Activated CD4-positive, CD25-positive, alpha-beta regulatory T cell treated with anti-CD3 and anti-CD28 coated beads, Interleukin-2, amount 50 U/mL, for 24 hours (primary cell): ENCODE results near the gene WDR37.
A peak's percentile ranks its signal among the peaks of the same experiment; 100 is the strongest.

ENCODE experiments used
- ATAC-seq, 2 donors: fragments of 150-1000 bp; cut with Tn5 transposase; one replicate each; pipeline ENCODE4 v1.10.0; 2021; ENCODE audit warnings: mild to moderate bottlenecking in 1 of 2, moderate library complexity in 1 of 2

The WDR37 gene

DNA sequence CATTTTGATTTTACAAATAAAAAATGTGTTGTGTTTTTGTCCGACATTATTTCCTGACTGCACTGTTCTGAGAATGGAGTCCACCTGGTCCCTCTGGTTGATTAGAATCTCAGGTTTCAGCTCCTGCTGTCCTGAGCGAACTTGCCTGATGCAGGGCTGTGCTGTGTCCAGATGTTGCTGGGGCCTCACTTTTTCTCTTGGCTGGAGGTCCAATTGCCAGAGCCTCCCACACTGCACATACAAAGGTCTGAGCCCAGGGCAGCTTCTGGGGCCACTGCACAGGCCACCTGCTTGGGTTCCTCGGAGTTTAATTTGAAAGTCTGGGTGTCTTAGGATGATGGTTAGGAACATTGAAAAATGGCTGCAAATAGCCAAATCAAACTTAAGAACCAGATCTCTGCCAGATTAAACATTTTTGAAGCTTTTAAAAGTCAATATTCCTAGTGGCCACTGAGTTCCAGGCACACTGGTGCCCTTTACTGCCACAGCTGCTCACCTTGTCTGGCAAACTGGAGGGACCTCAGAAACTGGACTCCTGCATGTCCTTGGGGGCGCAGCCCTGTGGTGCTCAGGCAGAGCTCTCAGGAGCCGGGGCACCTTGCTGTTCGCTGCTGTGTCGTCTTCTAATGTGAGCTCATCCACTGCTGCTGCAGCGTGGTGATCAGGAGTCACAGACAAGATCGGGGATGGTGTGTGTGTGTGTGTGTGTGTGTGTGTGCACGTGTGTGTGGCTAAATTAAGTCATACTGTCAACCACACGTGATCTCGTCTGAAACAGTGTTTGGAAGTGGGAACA is 75.0 kb downstream of the WDR37 start:
- ATAC-seq, result no peak

DNA sequence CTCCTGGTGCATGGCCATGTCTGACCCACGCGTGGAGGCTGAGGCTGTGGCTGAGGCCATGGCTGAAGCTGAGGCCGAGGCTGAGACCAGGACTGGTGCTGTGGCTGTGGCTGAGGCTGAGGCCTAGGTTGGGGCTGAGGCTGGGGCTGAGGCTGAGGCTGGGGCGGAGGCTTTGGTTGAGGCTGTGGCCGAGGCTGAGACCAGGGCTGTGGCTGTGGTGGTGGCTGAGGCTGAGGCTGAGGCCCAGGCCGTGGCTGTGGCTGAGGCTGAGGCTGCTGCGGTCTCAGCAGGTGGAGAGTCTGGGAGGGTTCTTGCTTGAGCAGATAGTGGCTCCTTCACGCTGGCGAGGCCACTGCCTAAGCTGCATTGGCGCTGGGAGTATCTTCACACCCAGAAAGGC is 76.4 kb downstream of the WDR37 start:
- ATAC-seq, result no peak

GRCh38 chr10:1133495-1134045 is 77.4 kb downstream of the WDR37 start:
- no peak for ATAC-seq

- no peak for ATAC-seq
These were observed 78.0 kb downstream of the WDR37 start for GRCh38 chr10:1134156-1134555.

- no peak for ATAC-seq
These were observed 80.1 kb downstream of the WDR37 start for GRCh38 chr10:1136268-1136667.

- no peak for ATAC-seq
These were observed 81.4 kb downstream of the WDR37 start for GRCh38 chr10:1137499-1138163.

DNA sequence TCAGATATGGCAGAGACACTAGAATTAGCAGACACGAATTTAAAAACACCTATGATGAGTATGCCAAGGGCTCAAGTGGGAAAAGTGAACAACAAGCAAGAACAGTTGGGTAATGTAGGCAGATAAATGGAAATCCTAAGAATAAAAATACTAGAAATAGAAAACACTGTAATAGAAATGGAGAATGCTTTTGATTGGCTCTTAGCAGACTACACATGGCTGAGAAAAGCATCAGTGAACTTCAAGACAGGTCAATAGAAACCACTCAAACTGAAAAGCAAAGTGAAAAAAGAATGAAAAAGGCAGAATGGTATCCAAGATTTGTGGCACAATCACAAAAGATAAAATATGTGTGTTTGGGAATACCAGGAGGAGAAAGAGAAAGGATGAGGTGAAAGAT is 82.3 kb downstream of the WDR37 start:
- no peak for ATAC-seq

- no peak for ATAC-seq
These were observed 85.1 kb downstream of the WDR37 start for GRCh38 chr10:1141261-1141660.

DNA sequence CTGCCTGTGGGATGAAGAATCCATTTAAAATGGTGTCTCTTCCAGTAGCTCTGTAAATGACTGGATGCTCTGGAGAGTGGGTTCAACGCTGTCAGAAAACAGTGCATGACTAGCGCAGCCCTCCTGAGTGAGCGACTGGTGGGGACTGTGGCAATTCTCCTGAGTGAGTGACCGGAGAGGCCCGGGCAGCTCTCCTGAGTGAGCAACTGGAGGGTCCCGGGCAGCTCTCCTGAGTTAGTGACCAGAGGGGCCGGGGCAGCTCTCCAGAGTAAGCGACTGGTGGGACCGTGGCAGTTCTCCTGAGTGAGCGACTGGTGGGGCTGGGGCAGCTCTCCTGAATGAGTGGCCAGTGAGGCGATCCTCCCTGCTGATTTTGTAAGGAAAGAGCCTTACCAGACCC is 85.5 kb downstream of the WDR37 start:
- no peak for ATAC-seq

- ATAC-seq, result no peak
These were observed 86.4 kb downstream of the WDR37 start for GRCh38 chr10:1142596-1142995.

DNA sequence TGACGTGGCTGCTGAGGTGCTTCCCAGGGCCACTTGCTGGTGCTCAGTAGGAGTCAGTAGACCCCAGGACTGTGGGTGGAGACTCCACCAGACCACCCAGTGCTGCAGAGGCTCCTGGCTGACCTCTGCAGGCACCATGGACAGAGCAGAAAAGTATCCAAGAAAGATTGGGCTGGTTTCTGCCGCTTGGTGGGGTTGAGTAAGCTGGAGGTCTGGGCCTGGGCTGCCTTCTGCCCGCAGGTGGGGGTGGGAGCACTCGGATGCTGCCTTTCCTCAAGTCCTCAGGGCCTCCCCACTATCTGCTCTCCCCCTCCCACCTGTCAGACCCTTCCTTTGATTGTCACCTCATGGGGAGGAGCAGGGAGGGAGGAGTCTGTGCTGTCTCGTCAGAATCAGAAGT is 91.6 kb downstream of the WDR37 start:
- no peak for ATAC-seq

DNA sequence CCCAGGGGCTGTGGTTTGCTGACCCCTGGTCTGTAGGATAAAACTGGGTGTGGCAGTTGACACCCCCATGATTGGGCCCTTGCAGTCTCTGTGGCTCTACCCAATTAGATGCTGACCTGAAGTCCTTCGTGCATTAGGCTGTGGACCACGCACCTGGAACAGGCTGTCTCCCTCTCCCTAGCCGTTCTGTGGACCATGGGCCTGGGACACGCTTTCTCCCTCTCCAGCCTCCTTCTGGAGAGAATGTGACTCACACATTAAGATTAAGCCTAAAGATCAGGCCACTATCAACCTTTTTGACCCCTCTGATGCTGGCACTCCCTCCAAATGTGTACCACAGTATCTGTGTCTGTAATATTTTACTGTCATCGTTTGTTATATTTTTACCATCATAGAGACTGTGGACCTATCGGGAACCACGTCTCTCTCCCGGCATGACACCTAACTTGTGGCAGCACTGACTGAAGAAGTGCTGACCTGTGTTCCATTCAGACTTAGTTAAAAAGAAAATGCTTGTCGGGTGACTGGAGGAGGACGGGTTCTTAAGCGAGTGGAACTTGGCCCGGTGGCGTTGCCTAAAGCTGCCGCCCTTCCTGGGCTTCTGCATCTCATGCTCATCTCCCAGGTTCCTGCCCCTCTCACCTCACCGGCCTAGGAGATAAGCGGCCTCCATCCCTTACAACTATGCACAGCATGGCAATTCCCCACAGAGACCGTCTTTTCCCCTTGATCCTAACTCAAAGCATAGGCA is 92.8 kb downstream of the WDR37 start:
- no peak for ATAC-seq

GRCh38 chr10:1149793-1150637 is 93.8 kb downstream of the WDR37 start:
- peak; percentile 40 to 71 for ATAC-seq

- ATAC-seq, result no peak
These were observed 94.4 kb downstream of the WDR37 start for GRCh38 chr10:1150638-1150955.

DNA sequence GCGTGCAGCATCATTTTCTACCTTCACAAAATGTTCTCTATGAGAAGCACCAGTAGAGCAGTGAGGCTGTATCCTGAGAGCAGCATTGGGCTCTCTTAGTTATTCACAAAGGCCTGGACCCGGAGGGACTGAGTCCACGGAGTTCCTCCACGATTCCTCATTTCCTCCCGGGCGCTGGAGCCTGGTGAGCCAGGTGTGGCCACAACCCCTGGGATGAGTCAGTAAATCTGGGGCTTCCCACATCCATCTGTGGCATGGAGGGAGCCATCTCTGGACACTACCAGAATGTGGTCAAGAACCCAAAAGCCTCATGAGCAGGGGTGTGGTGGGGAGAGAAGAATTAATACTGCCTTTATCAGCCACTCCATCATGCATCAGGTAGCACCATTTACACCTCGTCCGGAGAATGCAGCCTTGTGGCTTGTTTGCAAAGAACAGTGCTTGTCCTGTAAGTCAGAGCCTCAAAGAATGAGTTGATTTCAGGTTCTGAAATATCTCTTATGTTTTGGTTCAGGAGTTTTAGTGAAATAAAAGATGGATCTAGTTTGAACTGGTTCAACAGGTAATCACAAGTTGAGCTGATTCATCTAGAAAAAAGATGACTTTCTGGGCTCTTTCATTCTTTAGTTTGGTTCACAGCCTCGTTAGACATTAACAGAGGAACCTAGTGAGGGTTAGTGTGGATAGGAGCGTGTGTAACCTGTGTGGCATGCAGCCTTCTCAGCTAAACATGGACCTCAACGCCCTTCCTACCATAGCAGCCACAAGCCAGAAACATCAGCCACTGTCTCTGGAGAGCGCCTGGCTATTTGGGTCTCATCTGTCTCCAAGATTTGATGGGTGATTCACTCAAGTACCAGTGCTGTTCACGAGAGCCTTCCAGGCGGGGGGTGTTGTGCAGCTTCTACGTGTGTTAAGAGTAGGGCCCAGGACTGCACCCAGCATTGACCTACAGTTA is 95.2 kb downstream of the WDR37 start:
- peak in 1 of 2 donors; percentile 12 for ATAC-seq

- ATAC-seq, result no peak
These were observed 96.4 kb downstream of the WDR37 start for GRCh38 chr10:1152386-1153250.

- no peak for ATAC-seq
These were observed 97.1 kb downstream of the WDR37 start for GRCh38 chr10:1153251-1153763.

DNA sequence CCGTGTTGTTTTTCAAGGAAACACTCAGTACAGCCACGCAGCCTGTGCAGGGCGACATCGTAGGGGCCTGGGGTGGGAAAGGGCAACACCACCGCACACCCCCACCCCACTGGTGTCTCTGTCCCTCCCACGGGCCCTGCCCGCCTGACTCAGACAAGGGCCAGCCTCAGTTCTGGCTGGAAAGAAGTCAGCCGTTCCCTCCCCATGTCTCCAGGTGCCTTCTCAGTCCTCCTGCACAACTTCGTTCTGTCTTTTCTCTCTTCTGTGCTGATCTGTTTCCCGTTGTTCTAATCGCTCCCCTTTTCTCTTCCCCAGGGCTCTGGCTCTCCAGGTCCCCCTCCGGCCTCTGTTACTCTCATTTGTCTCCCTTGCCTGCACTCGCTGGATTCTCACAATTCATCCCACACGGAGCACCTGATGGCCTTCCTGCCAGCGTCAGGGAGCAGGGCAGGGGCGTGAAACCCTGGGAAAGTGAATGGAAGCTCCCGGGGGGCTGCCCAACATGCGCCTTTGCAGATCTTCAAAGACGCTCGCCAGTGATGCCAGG is 97.7 kb downstream of the WDR37 start:
- no peak for ATAC-seq

DNA sequence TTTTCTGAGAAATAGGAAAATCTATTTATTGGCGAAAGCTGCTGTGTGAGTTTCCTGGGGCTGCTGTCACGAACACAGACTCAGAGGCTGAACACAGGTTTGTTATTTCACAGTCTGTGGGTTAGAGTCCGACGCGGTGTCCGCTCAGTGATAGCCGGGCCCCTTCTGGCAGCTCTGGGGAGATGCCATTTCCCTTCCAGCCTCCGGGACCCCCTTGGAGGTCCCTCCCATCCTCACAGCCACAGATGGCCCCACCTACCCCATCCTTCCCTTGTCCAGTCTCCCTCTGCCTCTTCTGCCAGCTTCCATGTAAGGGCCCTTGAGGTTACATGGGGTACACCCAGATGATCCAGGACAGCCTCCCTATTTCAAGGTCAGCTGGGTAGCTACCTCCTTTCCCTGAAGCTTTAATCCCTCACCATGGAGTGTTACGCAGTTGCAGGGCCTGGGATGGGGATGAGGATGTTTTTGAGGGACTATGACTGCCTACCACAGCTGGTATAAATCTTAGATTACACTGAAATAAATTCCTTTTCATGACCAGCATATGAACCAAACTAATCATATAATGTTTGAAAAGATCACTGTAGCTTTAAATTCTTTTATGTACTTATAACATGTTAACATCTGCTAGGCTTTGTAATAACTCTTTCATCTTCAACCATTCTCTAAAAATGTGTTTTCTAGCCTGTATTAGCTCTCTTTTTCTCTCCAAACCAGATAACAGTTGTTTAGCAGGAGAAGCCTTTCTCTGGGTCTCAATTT is 98.5 kb downstream of the WDR37 start:
- no peak for ATAC-seq
